Measurements from ENCODE around the gene ATP8A1. TPM values are rescaled to one million over a fixed set of nuclear protein-coding genes. Genes with fewer than 3 reads are reported as not detected.

The ATP8A1 gene
- total RNA-seq, 1 experiment from 2014 or later: 0.80 TPM

- CTCF ChIA-PET: no interaction called here
- in situ Hi-C loops (cut with HindIII; ENCODE audit: low pct_unique_long_range_greater_than_20kb, low sequenced_read_pairs): no loop called here
- Histone ChIP-seq H3K36me3 (ENCODE audit: control insufficient read depth, insufficient read depth, low read length) (no peaks in the 10 kb centered on the region), H3K9me3 (ENCODE audit: control insufficient read depth, insufficient read depth, low read depth, low read length) (no peaks in the 10 kb centered on the region), H3K27ac (ENCODE audit: low read length) (no peak overlapping the region), H3K27me3 (ENCODE audit: control insufficient read depth, insufficient read depth, low read length) (no peaks in the 10 kb centered on the region), H3K4me3 (ENCODE audit: low read depth in 2 of 2, low read length in 2 of 2) (no peak overlapping the region), H3K4me1 (ENCODE audit: control insufficient read depth, insufficient read depth, low read length) (no peaks in the 10 kb centered on the region)
- intact Hi-C loops (cut with micrococcal nuclease; ENCODE audit: unreplicated experiment): no loop called here
- no TSS peak for BruUV-seq (replicated peaks)
- no peak for TF ChIP-seq SIN3A (IDR thresholded peaks at IDR 0.05; ENCODE audit: borderline replicate concordance, insufficient read depth, low read depth, low read length)
- no peak for TF ChIP-seq CTCF (IDR thresholded peaks at IDR 0.05)
- no peak for TF ChIP-seq POLR2AphosphoS5 (IDR thresholded peaks at IDR 0.05; ENCODE audit: low read depth, low read length)
- no peak for TF ChIP-seq TCF7L2 (IDR thresholded peaks at IDR 0.05; ENCODE audit: low read depth, low read length)
- ATAC-seq (no peak), DNase-seq (ENCODE audit: low read depth, low spot score) (no peak)
- POLR2A ChIA-PET: no interaction called here
These were observed 210.1 kb downstream of the ATP8A1 start for GRCh38 chr4:42446823-42447222.

- DNase-seq (ENCODE audit: low read depth, low spot score) (no peak), ATAC-seq (no peak)
- Histone ChIP-seq H3K27ac (ENCODE audit: low read length) (no peak overlapping the region), H3K9me3 (ENCODE audit: control insufficient read depth, insufficient read depth, low read depth, low read length) (no peaks in the 10 kb centered on the region), H3K27me3 (ENCODE audit: control insufficient read depth, insufficient read depth, low read length) (no peaks in the 10 kb centered on the region; the same call in 1 of the 2 replicates), H3K4me1 (ENCODE audit: control insufficient read depth, insufficient read depth, low read length) (no peaks in the 10 kb centered on the region), H3K4me3 (ENCODE audit: low read depth in 2 of 2, low read length in 2 of 2) (no peak overlapping the region), H3K36me3 (ENCODE audit: control insufficient read depth, insufficient read depth, low read length) (no peaks in the 10 kb centered on the region)
- BruUV-seq (replicated peaks): no TSS peak
- ChIA-PET POLR2A (no interaction called here), CTCF (no interaction called here)
- intact Hi-C loops (cut with micrococcal nuclease; ENCODE audit: unreplicated experiment) (no loop called here), in situ Hi-C loops (cut with HindIII; ENCODE audit: low pct_unique_long_range_greater_than_20kb, low sequenced_read_pairs) (no loop called here)
- no peak for TF ChIP-seq SIN3A (IDR thresholded peaks at IDR 0.05; ENCODE audit: borderline replicate concordance, insufficient read depth, low read depth, low read length)
- TF ChIP-seq POLR2AphosphoS5 (IDR thresholded peaks at IDR 0.05; ENCODE audit: low read depth, low read length): no peak
- no peak for TF ChIP-seq CTCF (IDR thresholded peaks at IDR 0.05)
- no peak for TF ChIP-seq TCF7L2 (IDR thresholded peaks at IDR 0.05; ENCODE audit: low read depth, low read length)
- TF ChIP-seq REST (IDR thresholded peaks at IDR 0.05; ENCODE audit: insufficient read depth in 1 of 2, low read depth in 2 of 2, low read length in 1 of 2): no peak
These were observed 211.9 kb downstream of the ATP8A1 start for GRCh38 chr4:42445038-42445437.
